GM10847 (cell line): ENCODE data around the gene ANO6.

Experiments
- POLR2A ChIP-seq: IDR thresholded peaks from 2 replicates; pipeline ENCODE4 v1.6.1; 2011; ENCODE audit not compliant: insufficient read length; ENCODE audit errors: extremely low read depth

ANO6 gene

GRCh38 chr12:45407981-45408728 is 192.3 kb downstream of the ANO6 start:
- TF ChIP-seq POLR2A: no peak

- TF ChIP-seq POLR2A: no peak
Measured at GRCh38 chr12:45408729-45409114, 192.8 kb downstream of the ANO6 start.

GRCh38 chr12:45409966-45410365 is 194.1 kb downstream of the ANO6 start:
- no peak for TF ChIP-seq POLR2A

GRCh38 chr12:45411626-45412025 is 195.7 kb downstream of the ANO6 start:
- no peak for TF ChIP-seq POLR2A

GRCh38 chr12:45415393-45415817 is 199.5 kb downstream of the ANO6 start:
- TF ChIP-seq POLR2A: no peak

GRCh38 chr12:45416126-45416525 is 200.2 kb downstream of the ANO6 start:
- no peak for TF ChIP-seq POLR2A

- TF ChIP-seq POLR2A: no peak
Measured at GRCh38 chr12:45418520-45418919, 202.6 kb downstream of the ANO6 start.

GRCh38 chr12:45419317-45419814 is 203.5 kb downstream of the ANO6 start:
- no peak for TF ChIP-seq POLR2A

GRCh38 chr12:45421736-45422135 is 205.8 kb downstream of the ANO6 start:
- no peak for TF ChIP-seq POLR2A

- no peak for TF ChIP-seq POLR2A
Measured at GRCh38 chr12:45423931-45424330, 208.0 kb downstream of the ANO6 start.

- no peak for TF ChIP-seq POLR2A
Measured at GRCh38 chr12:45425426-45425825, 209.5 kb downstream of the ANO6 start.

- no peak for TF ChIP-seq POLR2A
Measured at GRCh38 chr12:45426294-45426693, 210.4 kb downstream of the ANO6 start.

GRCh38 chr12:45427042-45427441 is 211.1 kb downstream of the ANO6 start:
- no peak for TF ChIP-seq POLR2A

GRCh38 chr12:45429831-45430230 is 213.9 kb downstream of the ANO6 start:
- TF ChIP-seq POLR2A: no peak

GRCh38 chr12:45431126-45431525 is 215.2 kb downstream of the ANO6 start:
- no peak for TF ChIP-seq POLR2A

GRCh38 chr12:45432710-45433109 is 216.8 kb downstream of the ANO6 start:
- TF ChIP-seq POLR2A: no peak

- no peak for TF ChIP-seq POLR2A
Measured at GRCh38 chr12:45433441-45433868, 217.6 kb downstream of the ANO6 start.

- no peak for TF ChIP-seq POLR2A
Measured at GRCh38 chr12:45434094-45434493, 218.2 kb downstream of the ANO6 start.
